Keratinocyte (primary cell): ENCODE results near the gene CDA. TPM values are rescaled to one million over a fixed set of nuclear protein-coding genes. Genes with fewer than 3 reads are reported as not detected.
A peak's percentile ranks its signal among the peaks of the same experiment; 100 is the strongest.

Experiments
- DNase-seq: peaks from one replicate; pipeline ENCODE4 v3.0.0-alpha.2; 2011; ENCODE audit warnings: low read depth, missing footprints, low spot score
- FAIRE-seq: peaks from 2 replicates; lab custom pipeline; 2011; peaks lifted over from hg19 to GRCh38; lab: Jason Lieb, UNC
- H2AFZ ChIP-seq: 2 replicates; pipeline ENCODE4 v1.6.0; 2012; ENCODE audit warnings: low read length, control low read depth, inconsistent platforms; ENCODE audit not compliant: control insufficient read depth
- H3K27ac ChIP-seq: 2 replicates; pipeline ENCODE4 v1.5.1; 2011; ENCODE audit warnings: low read length; ENCODE audit not compliant: control insufficient read depth, insufficient read depth
- H3K27me3 ChIP-seq: 3 replicates; pipeline ENCODE4 v1.6.0; 2011; ENCODE audit warnings: low read length; ENCODE audit not compliant: control insufficient read depth, insufficient read depth; ENCODE audit errors: extremely low read depth
- H3K36me3 ChIP-seq, 2 experiments: 2 replicates in 1 of 2; 3 replicates in 1 of 2; pipeline ENCODE4 v1.5.1; 2011; ENCODE audit warnings: low read length in 2 of 2, mild to moderate bottlenecking in 1 of 2; ENCODE audit not compliant: control insufficient read depth in 2 of 2, insufficient read depth in 2 of 2; ENCODE audit errors: extremely low read depth in 1 of 2
- H3K4me1 ChIP-seq: 3 replicates; pipeline ENCODE4 v1.5.1; 2011; ENCODE audit warnings: low read length; ENCODE audit not compliant: control insufficient read depth, insufficient read depth; ENCODE audit errors: extremely low read depth
- H3K4me2 ChIP-seq: 3 replicates; pipeline ENCODE4 v1.6.0; 2011; ENCODE audit warnings: low read depth, low read length; ENCODE audit not compliant: control insufficient read depth, insufficient read depth; ENCODE audit errors: extremely low read depth
- H3K4me3 ChIP-seq, 3 experiments: fragments of 200-600 bp in 1 of 3; sonication (generic) in 1 of 3; 2 replicates in 2 of 3; 3 replicates in 1 of 3; pipeline ENCODE4 v1.5.1; 2011 to 2016; ENCODE audit warnings: low read length in 3 of 3, mild to moderate bottlenecking in 3 of 3, control low read depth in 2 of 3, inconsistent platforms in 1 of 3, low read depth in 1 of 3, mixed read lengths in 1 of 3, mixed run types in 1 of 3, moderate library complexity in 1 of 3; ENCODE audit not compliant: control insufficient read depth in 2 of 3, insufficient read depth in 2 of 3; ENCODE audit errors: extremely low read depth in 1 of 3
- H3K79me2 ChIP-seq: 2 replicates; pipeline ENCODE4 v1.6.0; 2012; ENCODE audit warnings: low read length; ENCODE audit not compliant: control insufficient read depth, insufficient read depth
- H3K9ac ChIP-seq: 3 replicates; pipeline ENCODE4 v1.6.0; 2011; ENCODE audit warnings: low read length; ENCODE audit not compliant: control insufficient read depth, insufficient read depth; ENCODE audit errors: extremely low read depth
- H3K9me1 ChIP-seq: 3 replicates; pipeline ENCODE4 v1.6.0; 2011; ENCODE audit warnings: low read length; ENCODE audit not compliant: control insufficient read depth, insufficient read depth; ENCODE audit errors: extremely low read depth
- H3K9me3 ChIP-seq: 2 replicates; pipeline ENCODE4 v1.5.1; 2012; ENCODE audit warnings: low read depth, low read length; ENCODE audit not compliant: control insufficient read depth
- H4K20me1 ChIP-seq: 3 replicates; pipeline ENCODE4 v1.6.0; 2011; ENCODE audit warnings: low read length; ENCODE audit not compliant: control insufficient read depth, insufficient read depth; ENCODE audit errors: extremely low read depth
- EZH2 ChIP-seq: IDR thresholded peaks from one replicate; pipeline ENCODE4 v1.6.1; 2012; ENCODE audit warnings: inconsistent platforms, mild to moderate bottlenecking, low read length, moderate library complexity
- dilution Hi-C: fragments of 300-500 bp; cut with MboI; formaldehyde crosslinking; loops from one replicate; pipeline ENCODE4 v1.7.0; 2020; ENCODE audit warnings: low sequenced_read_pairs; ENCODE audit not compliant: extremely low pct_ligation_motif_present
- polyA plus RNA-seq, 5 experiments: library from polyadenylated mRNA; depleted of rRNA in 3 of 5; stranded (reverse) in 3 of 5; stranded (forward) in 1 of 5; unstranded in 1 of 5; fragments of >200 nt; gene quantifications; 1 replicate in 1 of 5; 2 replicates in 3 of 5; 3 replicates in 1 of 5; pipeline versions ENCODE4 v1.2.1 to v1.2.3, GENCODE V29; 2011 to 2012; ENCODE audit warnings: missing spikeins in 2 of 5, low read depth in 1 of 5, low replicate concordance in 1 of 5
- TF ChIP-seq, protein P1 (sequence below), 3 experiments: IDR thresholded peaks in 1 of 3; conservative IDR thresholded peaks in 1 of 3; optimal IDR thresholded peaks in 1 of 3; 2 replicates in 2 of 3; 3 replicates in 1 of 3; pipeline versions ENCODE3 to v1.5.1; 2011; ENCODE audit warnings: low read length in 3 of 3, mild to moderate bottlenecking in 3 of 3, moderate library complexity in 2 of 3, control low read depth in 1 of 3, inconsistent platforms in 1 of 3; ENCODE audit not compliant: insufficient read depth in 2 of 3; ENCODE audit errors: extremely low read depth in 1 of 3

CDA gene
- polyA plus RNA-seq, 1 donor (not counting 4 experiments of a cell fraction or from before 2014, with no cell fraction given): 44.9 TPM

DNA sequence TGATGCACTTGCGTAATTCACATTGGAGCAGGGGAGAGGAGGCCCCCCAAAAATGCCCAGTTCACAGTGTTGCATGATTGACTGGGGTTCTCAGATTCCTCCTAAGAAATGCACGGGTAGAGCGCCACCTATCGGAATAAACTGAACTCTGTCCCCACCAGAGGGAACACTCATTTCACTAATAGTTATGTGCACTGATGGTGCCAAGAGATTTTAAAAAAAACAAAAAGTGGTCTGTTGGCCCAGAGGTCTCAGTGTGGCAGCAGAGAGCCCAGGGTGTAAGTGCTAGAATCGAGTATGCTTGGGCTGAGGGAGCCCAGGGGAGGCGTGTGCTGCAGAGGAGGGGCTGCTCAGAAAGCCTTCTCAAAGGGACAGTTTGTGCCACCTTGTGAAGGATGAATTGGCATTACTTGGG is 51.3 kb downstream of the CDA start:
- Histone ChIP-seq H3K27ac (no peak overlapping the region), H3K79me2 (no peaks in the 10 kb centered on the region), H3K9ac (no peak overlapping the region), H4K20me1 (no peaks in the 10 kb centered on the region), H3K9me3 (no peaks in the 10 kb centered on the region), H3K4me2 (no peak overlapping the region), H3K9me1 (no peaks in the 10 kb centered on the region), H3K36me3 (peaks cover 13 to 33% of the 10 kb centered on the region in 2 experiments), H2AFZ (no peak overlapping the region), H3K4me3 (no peak overlapping the region), H3K4me1 (no peaks in the 10 kb centered on the region), H3K27me3 (no peaks in the 10 kb centered on the region)
- DNase-seq (no peak), FAIRE-seq (peak; percentile 85)
- TF ChIP-seq EZH2: no peak
- TF ChIP-seq, protein P1, sequence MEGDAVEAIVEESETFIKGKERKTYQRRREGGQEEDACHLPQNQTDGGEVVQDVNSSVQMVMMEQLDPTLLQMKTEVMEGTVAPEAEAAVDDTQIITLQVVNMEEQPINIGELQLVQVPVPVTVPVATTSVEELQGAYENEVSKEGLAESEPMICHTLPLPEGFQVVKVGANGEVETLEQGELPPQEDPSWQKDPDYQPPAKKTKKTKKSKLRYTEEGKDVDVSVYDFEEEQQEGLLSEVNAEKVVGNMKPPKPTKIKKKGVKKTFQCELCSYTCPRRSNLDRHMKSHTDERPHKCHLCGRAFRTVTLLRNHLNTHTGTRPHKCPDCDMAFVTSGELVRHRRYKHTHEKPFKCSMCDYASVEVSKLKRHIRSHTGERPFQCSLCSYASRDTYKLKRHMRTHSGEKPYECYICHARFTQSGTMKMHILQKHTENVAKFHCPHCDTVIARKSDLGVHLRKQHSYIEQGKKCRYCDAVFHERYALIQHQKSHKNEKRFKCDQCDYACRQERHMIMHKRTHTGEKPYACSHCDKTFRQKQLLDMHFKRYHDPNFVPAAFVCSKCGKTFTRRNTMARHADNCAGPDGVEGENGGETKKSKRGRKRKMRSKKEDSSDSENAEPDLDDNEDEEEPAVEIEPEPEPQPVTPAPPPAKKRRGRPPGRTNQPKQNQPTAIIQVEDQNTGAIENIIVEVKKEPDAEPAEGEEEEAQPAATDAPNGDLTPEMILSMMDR (optimal IDR thresholded peaks at IDR 0.05 in 1 of 3, IDR thresholded peaks at IDR 0.05 in 1 of 3, conservative IDR thresholded peaks at IDR 0.05 in 1 of 3; ENCODE audit: extremely low read depth in 1 of 3, insufficient read depth in 2 of 3, low read length in 3 of 3): peak; percentile 73 to 84 (median 78)
- dilution Hi-C loops: no loop called here

DNA sequence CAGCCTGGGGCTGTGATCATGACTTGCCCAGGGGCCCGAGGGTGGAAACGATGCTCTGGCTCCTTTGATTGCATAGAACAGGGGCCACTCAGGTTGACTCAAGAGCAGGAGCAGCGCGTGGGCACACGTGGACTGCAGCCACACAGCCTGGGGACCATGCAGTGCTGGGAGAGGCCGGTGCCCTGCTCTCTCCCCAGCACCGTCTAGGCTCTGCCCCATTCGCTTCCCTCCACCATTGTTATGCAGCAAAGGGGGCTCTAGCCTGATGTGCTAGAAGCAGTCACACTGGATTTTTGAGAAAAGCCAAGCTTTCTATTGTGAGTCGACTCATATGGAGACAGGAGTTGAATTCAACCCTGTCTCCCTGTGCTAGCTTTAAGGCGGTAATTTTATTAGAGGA is 53.1 kb downstream of the CDA start:
- no peak overlapping the region for H3K27ac ChIP-seq
- no peaks in the 10 kb centered on the region for H3K9me3 ChIP-seq
- H3K4me2 ChIP-seq: no peak overlapping the region
- no peaks in the 10 kb centered on the region for H3K27me3 ChIP-seq
- H3K4me3 ChIP-seq: no peak overlapping the region
- no peak for FAIRE-seq
- no peak for DNase-seq
- H3K9ac ChIP-seq: no peak overlapping the region
- no peaks in the 10 kb centered on the region for H4K20me1 ChIP-seq
- no peak overlapping the region for H2AFZ ChIP-seq
- H3K79me2 ChIP-seq: no peaks in the 10 kb centered on the region
- no peaks in the 10 kb centered on the region for H3K4me1 ChIP-seq
- TF ChIP-seq, protein P1 (optimal IDR thresholded peaks at IDR 0.05 in 1 of 3, IDR thresholded peaks at IDR 0.05 in 1 of 3, conservative IDR thresholded peaks at IDR 0.05 in 1 of 3; ENCODE audit: extremely low read depth in 1 of 3, insufficient read depth in 2 of 3, low read length in 3 of 3): no peak
- no peak for TF ChIP-seq EZH2
- dilution Hi-C loops: no loop called here
- no peaks in the 10 kb centered on the region for H3K9me1 ChIP-seq
- H3K36me3 ChIP-seq: peaks cover 20 to 38% of the 10 kb centered on the region in 2 experiments
